ENCODE data around the gene PEF1. TPM values are rescaled to one million over a fixed set of nuclear protein-coding genes. Genes with fewer than 3 reads are reported as not detected.

Gene PEF1, protein sequence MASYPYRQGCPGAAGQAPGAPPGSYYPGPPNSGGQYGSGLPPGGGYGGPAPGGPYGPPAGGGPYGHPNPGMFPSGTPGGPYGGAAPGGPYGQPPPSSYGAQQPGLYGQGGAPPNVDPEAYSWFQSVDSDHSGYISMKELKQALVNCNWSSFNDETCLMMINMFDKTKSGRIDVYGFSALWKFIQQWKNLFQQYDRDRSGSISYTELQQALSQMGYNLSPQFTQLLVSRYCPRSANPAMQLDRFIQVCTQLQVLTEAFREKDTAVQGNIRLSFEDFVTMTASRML
- 40.3 and 43.3 TPM in 2 replicates for total RNA-seq (2021)
- long read RNA-seq, transcript PEF1-205 (4 exons, 750 nt), result minor isoform, 12 of 465 reads
- long read RNA-seq, transcript PEF1-201 (5 exons, 1,629 nt), result major isoform, 421 of 465 reads
- long read RNA-seq, partial matches to known transcripts, result 9 of 465 reads
- long read RNA-seq, other reads (novel, unspliced or antisense), result 22 of 465 reads

DNA sequence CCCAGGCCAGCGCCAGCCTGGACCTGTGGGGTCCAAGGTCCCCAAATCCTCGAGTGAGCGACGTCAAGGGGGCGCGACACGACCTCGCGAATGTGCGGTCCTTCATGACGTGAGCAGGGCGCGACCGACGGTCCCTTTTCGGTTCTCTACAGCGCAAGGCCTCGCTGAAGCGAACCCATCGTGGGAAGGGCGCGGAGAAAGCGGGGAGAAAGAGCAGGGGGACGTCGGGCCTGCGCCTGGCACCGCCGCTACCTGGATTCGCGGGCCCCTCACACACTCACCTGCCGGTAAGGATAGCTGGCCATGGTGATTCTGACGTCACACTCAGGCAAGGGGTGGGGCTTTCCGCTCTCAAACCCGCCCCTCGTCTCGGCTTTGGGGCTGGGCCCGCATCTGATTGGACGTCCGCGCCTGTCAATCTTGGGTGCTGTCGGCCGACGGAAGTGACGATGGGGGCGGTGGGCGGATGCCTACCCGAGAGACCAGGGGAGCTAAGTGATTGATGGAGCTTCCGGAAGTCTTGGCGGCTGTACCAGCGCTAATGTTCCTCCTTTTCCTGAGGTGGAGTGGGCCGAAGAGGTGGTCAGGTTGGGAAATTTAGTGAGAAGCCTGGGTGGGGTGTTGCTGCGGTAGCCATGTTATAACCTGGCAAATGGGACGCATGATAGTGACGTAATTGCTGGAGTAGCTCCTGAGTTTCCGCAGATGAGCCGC is at the start of gene PEF1:
Gene PEF1 (minus strand): TSS at position 317 of the 714 bp plus-strand sequence. CDS start 12 bp downstream, at position 305.
- Histone ChIP-seq H3K9ac (ENCODE audit: extremely low read depth, insufficient read length, low read length) (peak within 1 kb of the TSS; percentile 95), H3K4ac (ENCODE audit: low read depth, low read length) (peak within 1 kb of the TSS; percentile 18; the same call in 1 of the 2 replicates), H3K4me2 (ENCODE audit: insufficient read depth, insufficient read length, low read length) (peak within 1 kb of the TSS; percentile 97), H3K79me2 (ENCODE audit: insufficient read depth, low read length) (peaks cover 8% of the 10 kb centered on the region; the same call in 1 of the 2 replicates), H3K14ac (ENCODE audit: insufficient read depth, low read length) (peak within 1 kb of the TSS; percentile 100), H3K4me1 (ENCODE audit: insufficient read depth, low read length) (peaks cover 4% of the 10 kb centered on the region; the same call in 1 of the 2 replicates), H2BK120ac (ENCODE audit: low read depth, low read length, poor library complexity, severe bottlenecking) (peak within 1 kb of the TSS; percentile 98), H4K8ac (replicated peaks; ENCODE audit: insufficient read length, low read depth, low read length) (no peak within 1 kb of the TSS), H4K20me1 (ENCODE audit: control insufficient read depth, insufficient read depth, insufficient read length) (no peaks in the 10 kb centered on the region), H2BK15ac (ENCODE audit: low read depth, low read length) (no peak within 1 kb of the TSS; the same call in 1 of the 2 replicates), H4K91ac (ENCODE audit: insufficient read length, low read depth, low read length) (peak within 1 kb of the TSS; percentile 35), H3T11ph (ENCODE audit: low read length) (peak within 1 kb of the TSS; percentile 92), H3K27me3 (ENCODE audit: insufficient read depth, low read length) (no peaks in the 10 kb centered on the region), H3K56ac (ENCODE audit: insufficient read length, low read depth, low read length) (peak within 1 kb of the TSS; percentile 9), H2AFZ (ENCODE audit: low read length) (no peak within 1 kb of the TSS), H3K18ac (ENCODE audit: insufficient read length, low read depth, low read length) (peak within 1 kb of the TSS; percentile 100), H3K23ac (ENCODE audit: insufficient read length, low read depth, low read length) (no peak within 1 kb of the TSS), H3K79me1 (ENCODE audit: insufficient read depth, low read depth, low read length, poor library complexity, severe bottlenecking) (no peaks in the 10 kb centered on the region), H2AK5ac (ENCODE audit: insufficient read length, low read length) (no peak within 1 kb of the TSS), H4K5ac (ENCODE audit: insufficient read length, low read depth, low read length) (peak within 1 kb of the TSS; percentile 94), H3K9me3 (ENCODE audit: control insufficient read depth, low read depth, low read length) (no peaks in the 10 kb centered on the region), H2BK20ac (ENCODE audit: low read depth, low read length, poor library complexity, severe bottlenecking) (no peak within 1 kb of the TSS), H3K23me2 (ENCODE audit: insufficient read length, low read depth, low read length, poor library complexity, severe bottlenecking) (peaks cover 6% of the 10 kb centered on the region), H3K27ac (ENCODE audit: insufficient read length, low read depth, low read length) (peak within 1 kb of the TSS; percentile 89), H2BK5ac (ENCODE audit: insufficient read length, low read length) (peak within 1 kb of the TSS; percentile 94), H2BK12ac (ENCODE audit: insufficient read length, low read depth, low read length) (peak within 1 kb of the TSS; percentile 55)
- Mint-ChIP-seq H3K4me1 (peaks cover 14 to 20% of the 10 kb centered on the region in 2 experiments), H3K36me3 (ENCODE audit: insufficient read depth in 1 of 3, low read depth in 3 of 3) (no peaks in the 10 kb centered on the region), H3K27ac (peak within 1 kb of the TSS; percentile 100), H3K4me3 (peak within 1 kb of the TSS; percentile 94 to 95), H3K27me3 (ENCODE audit: low read depth) (peaks cover 3% of the 10 kb centered on the region; the same call in 1 of the 2 replicates), H3K9me3 (no peaks in the 10 kb centered on the region)
- no CpG with 5 or more reads among the region's 56 CpGs for WGBS (ENCODE audit: extremely low coverage, insufficient read length, low lambda C conversion rate)
- DNase-seq, result peak; percentile 98
- TF ChIP-seq, protein P1, sequence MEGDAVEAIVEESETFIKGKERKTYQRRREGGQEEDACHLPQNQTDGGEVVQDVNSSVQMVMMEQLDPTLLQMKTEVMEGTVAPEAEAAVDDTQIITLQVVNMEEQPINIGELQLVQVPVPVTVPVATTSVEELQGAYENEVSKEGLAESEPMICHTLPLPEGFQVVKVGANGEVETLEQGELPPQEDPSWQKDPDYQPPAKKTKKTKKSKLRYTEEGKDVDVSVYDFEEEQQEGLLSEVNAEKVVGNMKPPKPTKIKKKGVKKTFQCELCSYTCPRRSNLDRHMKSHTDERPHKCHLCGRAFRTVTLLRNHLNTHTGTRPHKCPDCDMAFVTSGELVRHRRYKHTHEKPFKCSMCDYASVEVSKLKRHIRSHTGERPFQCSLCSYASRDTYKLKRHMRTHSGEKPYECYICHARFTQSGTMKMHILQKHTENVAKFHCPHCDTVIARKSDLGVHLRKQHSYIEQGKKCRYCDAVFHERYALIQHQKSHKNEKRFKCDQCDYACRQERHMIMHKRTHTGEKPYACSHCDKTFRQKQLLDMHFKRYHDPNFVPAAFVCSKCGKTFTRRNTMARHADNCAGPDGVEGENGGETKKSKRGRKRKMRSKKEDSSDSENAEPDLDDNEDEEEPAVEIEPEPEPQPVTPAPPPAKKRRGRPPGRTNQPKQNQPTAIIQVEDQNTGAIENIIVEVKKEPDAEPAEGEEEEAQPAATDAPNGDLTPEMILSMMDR (conservative IDR thresholded peaks at IDR 0.05), result no peak
